ENCODE results near the gene CARS1. TPM values are rescaled to one million over a fixed set of nuclear protein-coding genes. Genes with fewer than 3 reads are reported as not detected.

Gene CARS1
- 10 to 100 TPM; 43.2 to 56.2 TPM for total RNA-seq
- long read RNA-seq, transcript CARS-202 (23 exons, 2,758 nt), result minor isoform, 13 of 151 reads
- long read RNA-seq, transcript CARS-203 (22 exons, 2,685 nt), result major isoform, 45 of 151 reads
- long read RNA-seq, transcript CARS-201 (22 exons, 2,491 nt), result minor isoform, 21 of 151 reads
- long read RNA-seq, partial matches to known transcripts, result 32 of 151 reads
- long read RNA-seq, other reads (novel, unspliced or antisense), result 40 of 151 reads

- intact Hi-C loops (cut with DNase I, micrococcal nuclease), result no loop called here
- peak; percentile 98 for ATAC-seq
Measured at GRCh38 chr11:3057069-3057963, at the start of gene CARS1. CARS1 (minus strand) TSS chr11:3057423; CDS start chr11:3057367, 56 bp downstream.

GRCh38 chr11:3105791-3106735 is 48.8 kb upstream of the CARS1 start:
- intact Hi-C loops (cut with DNase I, micrococcal nuclease), result no loop called here
- no peak for DNase-seq

More at GRCh38 chr11:3057069-3057963, at the start of gene CARS1:
- DNase-seq, result peak; percentile 96 to 97

GRCh38 chr11:3104961-3105790 is 48.0 kb upstream of the CARS1 start:
- no peak for DNase-seq
- intact Hi-C loops (cut with DNase I, micrococcal nuclease), result no loop called here
- ATAC-seq, result no peak

More at GRCh38 chr11:3105791-3106735, 48.8 kb upstream of the CARS1 start:
- ATAC-seq, result no peak

GRCh38 chr11:3104051-3104714 is 47.0 kb upstream of the CARS1 start:
- no peak for ATAC-seq

GRCh38 chr11:3103076-3103475 is 45.9 kb upstream of the CARS1 start:
- no peak for ATAC-seq
- intact Hi-C loops (cut with DNase I, micrococcal nuclease), result no loop called here
- no peak for DNase-seq

More at GRCh38 chr11:3104051-3104714, 47.0 kb upstream of the CARS1 start:
- intact Hi-C loops (cut with DNase I, micrococcal nuclease), result no loop called here
- no peak for DNase-seq

- no peak for DNase-seq
- ATAC-seq, result no peak
- intact Hi-C loops (cut with DNase I, micrococcal nuclease), result no loop called here
Measured at GRCh38 chr11:3102641-3102921, 45.4 kb upstream of the CARS1 start.

- no peak for ATAC-seq
- DNase-seq, result no peak
- intact Hi-C loops (cut with DNase I, micrococcal nuclease), result no loop called here
Measured at GRCh38 chr11:3101921-3102640, 44.9 kb upstream of the CARS1 start.

- intact Hi-C loops (cut with DNase I, micrococcal nuclease), result no loop called here
- DNase-seq (no peak), ATAC-seq (no peak)
Measured at GRCh38 chr11:3099178-3099577, 42.0 kb upstream of the CARS1 start.

GRCh38 chr11:3096909-3097530 is 39.8 kb upstream of the CARS1 start:
- DNase-seq (no peak), ATAC-seq (no peak)

GRCh38 chr11:3095712-3096361 is 38.6 kb upstream of the CARS1 start:
- no peak for ATAC-seq
- DNase-seq, result no peak
- intact Hi-C loops (cut with DNase I, micrococcal nuclease), result no loop called here

More at GRCh38 chr11:3096909-3097530, 39.8 kb upstream of the CARS1 start:
- intact Hi-C loops (cut with DNase I, micrococcal nuclease), result no loop called here

GRCh38 chr11:3094223-3094824 is 37.1 kb upstream of the CARS1 start:
- ATAC-seq (no peak), DNase-seq (no peak)
- intact Hi-C loops (cut with DNase I, micrococcal nuclease), result loop anchor here in 1 of 2 donors (5.0 kb wide), 1 partner anchor 57 kb away; no protein-coding TSS in a partner anchor

GRCh38 chr11:3093281-3094191 is 36.3 kb upstream of the CARS1 start:
- ATAC-seq, result no peak
- DNase-seq, result no peak
- intact Hi-C loops (cut with DNase I, micrococcal nuclease), result loop anchor here in 1 of 2 donors (5.0 kb wide), 1 partner anchor 56 kb away; no protein-coding TSS in a partner anchor

- intact Hi-C loops (cut with DNase I, micrococcal nuclease), result loop anchor here in 1 of 2 donors (5.0 kb wide), 1 partner anchor 55 kb away; no protein-coding TSS in a partner anchor
- DNase-seq (no peak), ATAC-seq (no peak)
Measured at GRCh38 chr11:3092603-3093141, 35.4 kb upstream of the CARS1 start.

- DNase-seq, result peak; percentile 67 to 76
- intact Hi-C loops (cut with DNase I, micrococcal nuclease), result loop anchor here (2.0 to 5.0 kb wide), 2 partner anchors 55 kb away; no protein-coding TSS in a partner anchor
Measured at GRCh38 chr11:3091846-3092602, 34.8 kb upstream of the CARS1 start.

More at GRCh38 chr11:3091846-3092602, 34.8 kb upstream of the CARS1 start:
- peak; percentile 90 for ATAC-seq

All from left colon (tissue), 2 donors.